Measurements from ENCODE around the gene ADORA2A. TPM values are rescaled to one million over a fixed set of nuclear protein-coding genes. Genes with fewer than 3 reads are reported as not detected.
A peak's percentile ranks its signal among the peaks of the same experiment; 100 is the strongest.

Gene ADORA2A
- total RNA-seq, 2 donors from 2014 or later, result 2.5 to 4.0 TPM

DNA sequence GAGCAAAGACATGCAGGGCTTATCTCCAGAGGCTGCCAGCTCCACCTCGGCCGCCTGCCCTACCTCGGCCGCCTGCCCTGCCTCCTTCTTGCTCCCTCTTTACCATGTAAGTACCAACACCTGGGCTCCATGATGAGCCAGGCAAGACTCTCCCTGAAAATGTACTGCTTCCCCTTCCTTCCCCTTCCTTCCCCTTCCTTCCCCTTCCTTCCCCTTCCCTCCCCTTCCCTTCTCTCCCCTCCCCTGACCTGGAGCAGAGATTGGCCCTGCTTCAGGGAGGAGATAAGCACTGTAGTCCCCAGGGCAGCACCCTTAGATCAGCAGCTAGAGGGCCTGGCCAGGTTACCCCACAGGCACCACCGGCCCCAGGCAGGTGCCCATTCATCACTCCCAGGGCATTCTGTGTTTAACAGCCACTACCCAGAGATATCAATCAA lies 25.4 kb upstream of the ADORA2A start:
- intact Hi-C loops (cut with DNase I, micrococcal nuclease), result no loop called here
- ATAC-seq (peak; percentile 18), DNase-seq (no peak)

DNA sequence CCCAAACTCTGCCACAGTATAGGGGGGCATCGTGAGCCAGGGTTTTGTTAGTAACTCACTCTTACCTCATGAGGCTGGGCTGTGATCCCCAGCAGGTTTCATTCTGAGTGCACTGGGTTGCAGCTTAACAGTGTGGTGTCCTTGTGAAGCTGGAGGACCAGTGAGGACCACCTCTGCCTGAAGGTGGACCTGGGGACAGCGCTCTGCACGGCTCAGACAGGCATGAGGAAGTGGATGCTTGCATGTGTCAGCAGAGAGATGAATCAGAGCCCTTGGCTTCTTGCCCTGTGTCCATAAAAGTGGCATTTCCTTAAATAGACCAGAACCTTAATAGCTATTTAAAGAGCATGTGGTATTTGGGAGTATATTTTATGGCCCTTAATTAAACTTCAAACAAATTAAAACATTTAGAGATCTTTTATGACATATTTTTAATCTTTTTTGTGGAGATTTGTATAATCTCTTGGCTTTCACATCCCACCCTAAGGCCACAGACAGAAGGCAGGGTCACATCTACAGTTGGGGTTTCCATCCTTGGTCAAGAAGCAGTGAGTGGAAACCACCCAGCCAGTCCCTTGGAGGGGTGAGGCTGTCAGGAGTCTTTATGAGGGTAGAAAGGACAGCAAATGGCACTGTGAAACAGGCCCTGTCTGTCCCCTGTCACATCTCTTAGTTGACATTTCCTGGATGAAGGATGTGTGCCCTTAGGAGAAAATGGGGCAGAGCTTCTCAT lies 24.8 kb upstream of the ADORA2A start:
- peak; percentile 87 to 94 for DNase-seq
- intact Hi-C loops (cut with DNase I, micrococcal nuclease), result no loop called here
- ATAC-seq, result peak; percentile 92

DNA sequence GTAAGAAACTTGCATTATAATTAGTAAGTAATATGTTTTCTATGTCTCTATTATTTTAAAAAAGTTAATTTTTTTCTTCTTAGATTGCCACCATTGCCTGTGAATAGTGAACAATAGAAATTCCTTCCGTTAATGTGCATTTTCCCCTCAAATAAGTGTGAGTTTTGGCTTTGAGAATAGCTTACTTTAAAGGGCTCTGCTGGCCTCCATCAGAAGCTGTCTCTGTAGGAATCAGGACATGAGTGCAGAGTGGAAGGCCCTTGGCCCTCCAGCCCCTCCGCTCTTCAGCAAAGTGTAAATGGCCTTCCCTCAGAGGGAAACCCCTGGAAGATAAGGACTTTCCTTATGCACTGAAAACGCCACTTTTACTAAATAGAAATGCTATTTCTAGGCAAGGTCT lies 24.1 kb upstream of the ADORA2A start:
- intact Hi-C loops (cut with DNase I, micrococcal nuclease), result no loop called here
- ATAC-seq, result no peak
- DNase-seq, result no peak

DNA sequence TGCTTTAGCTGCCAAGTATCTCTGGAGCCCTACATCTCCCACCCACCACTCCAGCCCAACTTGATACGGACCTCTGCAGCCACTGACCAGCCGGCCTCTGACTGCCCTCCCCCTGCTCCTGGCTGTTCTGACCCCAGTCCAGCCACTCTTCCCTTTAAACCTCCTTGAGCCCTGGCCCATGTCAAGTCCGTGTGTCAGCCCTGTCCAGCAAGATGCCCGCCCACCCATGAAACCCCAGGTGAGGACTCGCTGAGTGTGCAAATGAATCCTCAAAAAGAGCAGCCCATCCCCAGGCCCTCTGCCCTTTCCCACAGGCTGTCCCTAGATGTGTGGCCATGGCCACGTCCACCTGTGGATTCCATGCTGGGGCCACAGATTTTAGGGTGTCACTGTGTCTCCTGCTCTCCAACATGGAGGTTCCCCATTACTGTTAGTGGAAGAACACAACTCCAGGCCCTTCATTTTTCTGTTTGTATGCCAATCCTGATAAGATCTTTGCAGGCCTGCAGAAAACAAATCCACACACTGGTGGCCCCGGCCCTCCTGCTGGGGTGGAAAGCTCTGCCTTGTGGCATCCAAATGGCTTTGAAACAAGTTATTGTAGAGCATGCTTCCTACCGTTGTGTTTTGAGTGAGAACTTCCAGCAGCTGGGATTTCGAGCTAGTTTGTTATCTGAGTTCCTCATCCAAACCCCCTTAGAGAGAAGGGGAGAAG lies 22.7 kb upstream of the ADORA2A start:
- DNase-seq (no peak), ATAC-seq (no peak)
- intact Hi-C loops (cut with DNase I, micrococcal nuclease), result no loop called here

DNA sequence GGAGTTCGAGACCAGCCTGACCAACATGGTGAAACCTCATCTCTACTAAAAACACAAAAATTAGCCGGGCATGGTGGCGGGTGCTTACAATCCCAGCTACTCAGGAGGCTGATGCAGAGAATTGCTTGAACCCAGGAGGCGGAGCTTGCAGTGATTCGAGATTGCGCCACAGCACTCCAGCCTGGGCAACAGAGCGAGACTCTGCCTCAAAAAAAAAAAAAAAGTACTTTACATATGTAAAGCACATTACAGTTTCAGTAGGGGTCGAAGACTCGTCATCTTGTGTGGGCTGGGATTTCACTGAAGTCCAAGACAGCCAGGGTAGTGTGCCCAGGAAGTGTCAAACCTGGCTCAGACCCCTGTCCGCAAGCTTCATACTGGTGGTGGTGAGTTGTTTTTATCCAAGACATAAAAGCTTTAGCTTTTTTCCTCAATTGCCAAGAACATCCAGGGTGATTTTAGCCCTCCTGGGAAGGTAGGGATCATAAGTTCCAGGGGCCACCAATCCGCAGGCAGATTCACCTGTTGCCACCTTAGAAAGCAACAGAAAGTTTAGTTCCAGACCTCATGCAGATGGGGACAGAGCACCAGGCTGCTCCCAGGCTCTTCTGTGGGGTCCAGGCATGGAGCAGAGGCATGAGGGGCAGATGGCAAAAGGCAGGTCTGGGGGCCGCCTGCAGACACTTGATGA lies 21.6 kb upstream of the ADORA2A start:
- intact Hi-C loops (cut with DNase I, micrococcal nuclease), result no loop called here
- ATAC-seq (no peak), DNase-seq (no peak)

DNA sequence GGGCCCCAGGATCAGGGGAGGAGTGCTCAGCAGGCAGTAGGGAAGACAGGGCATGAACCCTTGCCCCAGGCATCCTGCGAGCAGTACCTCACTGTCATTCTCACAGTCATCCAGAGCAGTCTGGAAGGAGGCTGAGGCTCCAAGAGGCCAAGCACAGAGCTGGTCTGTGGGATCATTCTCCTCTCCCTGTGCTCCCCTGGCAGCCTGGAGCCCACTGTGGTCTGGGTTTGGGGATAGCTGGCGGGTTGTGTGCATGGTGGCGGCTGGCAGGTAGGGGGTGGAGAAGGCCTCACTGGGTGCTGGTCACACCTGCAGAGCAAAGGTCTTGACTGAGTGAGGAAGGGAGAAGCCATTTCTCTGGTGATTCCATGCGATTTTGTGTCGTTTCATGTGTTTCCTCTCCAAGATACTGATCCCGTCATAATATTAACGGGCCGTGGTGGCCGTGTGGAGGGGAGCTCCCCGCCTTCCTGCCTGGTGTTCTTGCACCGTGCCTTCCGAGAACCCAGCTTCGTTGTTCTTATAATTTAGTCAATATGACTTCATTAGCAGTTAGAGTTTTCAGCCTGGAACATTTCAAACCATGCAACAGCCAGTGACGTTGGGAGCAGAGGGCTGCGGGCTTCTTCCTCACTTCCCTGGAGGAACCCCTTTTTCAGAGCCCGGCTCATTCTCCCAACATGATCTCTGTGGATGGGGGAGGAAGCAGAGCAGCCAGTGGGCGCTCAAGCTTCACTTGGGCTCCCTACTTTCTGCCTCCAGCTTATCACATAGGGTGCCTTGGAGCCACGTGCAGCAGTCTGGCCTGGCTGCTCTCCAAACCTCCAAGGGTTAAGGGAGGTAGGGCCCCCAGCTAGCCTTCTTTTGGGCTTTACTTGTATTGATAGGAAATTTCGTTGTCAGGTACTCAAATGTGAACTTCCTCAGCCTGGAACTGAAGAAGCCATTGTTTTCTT lies 20.8 kb upstream of the ADORA2A start:
- DNase-seq, result no peak
- intact Hi-C loops (cut with DNase I, micrococcal nuclease), result no loop called here
- no peak for ATAC-seq

DNA sequence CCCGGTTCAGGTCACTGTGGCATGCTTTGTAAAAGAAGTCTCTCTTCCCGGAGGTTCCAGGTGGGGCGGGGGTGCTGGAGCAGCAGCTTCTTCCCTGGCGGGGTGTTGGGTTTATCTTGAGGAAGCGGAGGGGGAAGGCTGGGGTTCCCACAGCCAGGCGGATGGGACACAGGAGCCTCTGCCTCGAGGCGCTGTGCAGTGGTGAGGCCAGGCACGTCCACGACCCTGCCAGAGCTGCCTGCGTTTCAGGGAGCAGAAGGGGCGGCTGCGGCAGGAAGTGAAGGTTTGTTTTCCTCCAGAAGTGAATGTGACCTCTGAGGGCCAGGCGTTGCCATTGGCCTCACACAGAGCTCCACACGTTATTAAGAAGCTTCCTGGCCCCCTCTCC lies 20.1 kb upstream of the ADORA2A start:
- DNase-seq (no peak), ATAC-seq (no peak)
- intact Hi-C loops (cut with DNase I, micrococcal nuclease), result no loop called here

DNA sequence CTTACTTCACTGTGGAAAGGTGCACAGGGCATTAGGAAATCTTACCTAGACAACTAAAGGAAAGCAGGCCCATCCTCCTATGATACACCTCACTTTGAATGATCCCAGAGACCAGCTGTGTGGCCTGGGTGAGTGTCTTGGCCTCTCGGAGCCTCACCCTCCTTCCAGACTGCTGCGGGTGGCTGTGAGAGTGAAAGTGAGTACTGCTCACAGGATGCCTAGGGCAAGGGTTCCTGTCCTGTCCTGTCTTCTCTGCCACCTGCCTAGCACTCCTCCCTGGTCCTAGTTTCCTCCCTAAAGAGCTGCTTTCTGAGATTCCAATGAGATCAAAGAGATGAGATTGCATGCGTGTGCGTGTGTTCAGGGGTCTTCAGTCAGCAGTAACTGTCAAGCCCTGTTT lies 19.5 kb upstream of the ADORA2A start:
- intact Hi-C loops (cut with DNase I, micrococcal nuclease), result no loop called here
- ATAC-seq (no peak), DNase-seq (no peak)

DNA sequence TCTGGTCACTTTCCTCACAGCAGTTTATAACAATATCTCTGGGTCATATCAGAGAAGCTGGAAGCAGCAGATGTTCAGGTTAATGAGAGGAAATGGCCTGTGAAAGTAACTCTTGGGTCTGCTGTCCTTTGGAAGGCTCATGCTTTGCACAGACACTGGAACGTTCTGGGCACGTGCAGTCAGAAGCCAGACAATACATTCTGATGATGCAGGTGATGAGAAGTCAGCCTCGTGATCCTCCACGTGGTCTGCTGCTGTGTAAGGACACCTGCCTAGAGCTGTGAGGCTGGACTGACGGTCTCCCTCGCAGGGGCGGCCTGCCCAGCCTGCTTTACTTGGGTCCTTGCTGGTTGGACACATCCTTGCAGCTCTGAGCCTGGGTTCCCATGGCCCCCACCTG lies 18.8 kb upstream of the ADORA2A start:
- intact Hi-C loops (cut with DNase I, micrococcal nuclease), result no loop called here
- ATAC-seq (no peak), DNase-seq (no peak)

DNA sequence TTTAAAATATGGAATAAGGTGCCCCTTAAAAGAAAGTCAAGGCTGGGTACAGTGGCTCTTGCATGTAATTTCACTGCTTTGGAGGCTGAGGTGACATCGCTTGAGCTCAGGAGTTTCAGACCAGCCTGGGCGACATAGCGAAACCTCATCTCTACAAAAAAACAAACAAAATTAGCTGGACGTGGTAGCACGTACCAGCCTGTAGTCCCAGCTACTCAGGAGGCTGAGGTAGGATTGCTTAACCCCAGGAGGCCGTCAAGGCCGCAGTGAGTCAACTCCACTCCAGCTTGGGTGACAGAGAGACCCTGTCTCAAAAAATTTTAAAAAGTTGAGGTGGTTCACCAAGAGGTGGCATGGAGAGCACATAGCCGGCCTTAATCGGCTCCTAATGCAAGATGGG lies 17.7 kb upstream of the ADORA2A start:
- no peak for ATAC-seq
- intact Hi-C loops (cut with DNase I, micrococcal nuclease), result no loop called here
- no peak for DNase-seq

DNA sequence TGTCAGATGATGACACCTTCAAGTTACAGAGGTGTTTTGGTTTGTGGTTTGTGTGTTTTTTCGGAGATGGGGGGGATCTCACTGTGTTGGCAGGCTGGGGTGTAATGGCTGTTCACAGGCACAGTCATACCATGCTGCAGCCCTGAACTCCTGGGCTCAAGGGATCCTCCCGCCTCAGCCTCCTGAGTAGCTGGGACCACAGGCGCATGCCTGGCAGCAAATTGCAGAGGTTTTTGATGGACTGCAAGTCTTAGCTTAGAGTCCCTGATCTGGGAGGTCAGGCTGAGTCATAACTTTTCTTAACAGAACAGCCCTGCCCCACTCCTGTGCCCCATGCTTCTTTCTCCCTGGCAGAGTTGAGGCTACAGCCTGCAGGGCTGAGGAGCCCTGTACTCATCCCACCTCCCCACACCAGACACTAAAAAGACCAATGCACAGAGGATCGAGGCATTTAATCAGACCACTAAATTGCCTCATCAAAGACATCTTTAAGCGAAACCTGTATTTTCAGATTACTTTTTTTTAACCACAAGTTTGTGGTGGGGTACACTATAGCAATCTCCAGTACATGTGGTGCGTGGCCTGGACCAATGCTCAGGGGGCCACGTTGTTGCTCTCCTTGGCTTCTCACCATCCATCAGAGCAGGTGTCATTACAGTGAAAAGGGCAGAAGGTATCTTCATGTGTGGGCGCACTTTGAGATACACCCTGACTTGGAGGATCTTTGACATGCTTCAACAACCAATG lies 17.1 kb upstream of the ADORA2A start:
- DNase-seq (no peak), ATAC-seq (no peak)

DNA sequence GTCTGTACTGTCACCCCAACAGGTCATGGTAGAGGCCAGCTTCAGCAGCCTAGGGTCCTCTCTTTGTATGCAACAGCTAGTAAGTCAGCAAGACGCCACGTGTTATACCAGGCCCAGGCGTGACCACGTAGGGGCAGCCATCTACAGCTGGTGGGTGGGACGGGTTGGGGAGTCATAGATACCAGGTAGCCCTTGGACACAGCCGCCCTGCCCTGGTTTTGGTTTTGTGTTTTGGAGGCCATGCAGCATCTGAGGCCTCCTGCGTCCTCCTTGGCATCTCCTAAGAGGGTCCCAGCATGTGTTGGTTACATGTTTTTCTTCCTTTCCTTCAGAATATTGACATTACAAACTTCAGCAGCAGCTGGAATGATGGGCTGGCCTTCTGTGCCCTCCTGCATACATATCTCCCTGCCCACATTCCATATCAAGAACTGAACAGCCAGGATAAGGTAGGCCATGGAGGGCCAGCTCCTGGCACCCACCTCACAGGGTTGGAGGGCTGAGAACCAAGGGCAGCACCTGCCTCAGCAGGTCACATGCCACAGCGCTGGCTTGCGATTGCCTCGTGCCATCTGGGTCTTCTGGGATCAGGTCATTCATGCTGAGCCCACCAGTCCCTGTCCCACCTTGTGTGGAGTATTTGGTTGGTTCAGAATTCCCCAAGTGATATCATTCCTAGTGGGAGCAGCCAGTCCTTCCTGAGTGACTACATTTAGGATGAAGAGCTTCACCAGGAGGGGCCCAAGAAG lies 16.0 kb upstream of the ADORA2A start:
- intact Hi-C loops (cut with DNase I, micrococcal nuclease), result no loop called here
- ATAC-seq (no peak), DNase-seq (no peak)

More for the DNA sequence above, 17.1 kb upstream of the ADORA2A start:
- intact Hi-C loops (cut with DNase I, micrococcal nuclease), result no loop called here

DNA sequence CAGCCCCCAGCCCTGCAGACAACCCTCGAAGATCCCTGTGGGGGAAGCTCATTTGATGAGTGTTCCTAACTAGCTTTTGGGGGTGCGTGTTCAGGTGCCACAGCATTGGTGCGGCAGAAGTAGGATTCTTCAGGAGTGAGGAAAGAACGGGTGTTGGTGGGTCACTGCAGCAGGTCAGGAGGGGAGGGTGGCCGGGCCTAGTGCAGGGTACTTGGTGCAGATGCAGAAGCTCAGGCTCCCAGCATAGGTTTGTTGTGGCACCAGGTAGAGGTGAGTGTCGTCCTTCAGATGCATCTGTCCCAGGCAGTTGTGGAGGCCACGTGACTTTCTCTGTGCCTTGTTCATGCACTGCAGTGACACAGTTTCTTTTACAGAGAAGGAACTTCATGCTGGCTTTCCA lies 15.1 kb upstream of the ADORA2A start:
- DNase-seq (peak in 1 of 2 donors; percentile 21), ATAC-seq (no peak)
- intact Hi-C loops (cut with DNase I, micrococcal nuclease), result no loop called here

DNA sequence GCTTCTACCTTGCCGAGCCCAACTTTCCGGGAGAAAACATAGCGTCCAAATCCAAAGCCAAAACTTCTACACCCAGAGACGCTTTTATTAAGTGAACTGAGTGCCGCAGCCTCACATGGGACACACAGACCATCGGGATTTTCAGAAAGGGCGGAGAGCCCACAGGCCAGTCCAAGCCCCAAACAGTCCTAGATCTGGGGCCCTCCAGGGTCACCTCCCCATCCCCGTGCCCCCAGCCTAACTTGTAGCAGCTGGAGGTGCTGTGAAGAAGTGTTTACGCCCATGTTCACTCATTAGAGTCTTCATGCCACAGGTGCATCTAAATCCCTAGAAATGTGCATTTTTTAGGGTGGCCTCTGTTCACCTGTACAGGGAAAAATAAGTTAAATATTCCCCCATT lies 14.1 kb upstream of the ADORA2A start:
- intact Hi-C loops (cut with DNase I, micrococcal nuclease), result no loop called here
- ATAC-seq (no peak), DNase-seq (no peak)

DNA sequence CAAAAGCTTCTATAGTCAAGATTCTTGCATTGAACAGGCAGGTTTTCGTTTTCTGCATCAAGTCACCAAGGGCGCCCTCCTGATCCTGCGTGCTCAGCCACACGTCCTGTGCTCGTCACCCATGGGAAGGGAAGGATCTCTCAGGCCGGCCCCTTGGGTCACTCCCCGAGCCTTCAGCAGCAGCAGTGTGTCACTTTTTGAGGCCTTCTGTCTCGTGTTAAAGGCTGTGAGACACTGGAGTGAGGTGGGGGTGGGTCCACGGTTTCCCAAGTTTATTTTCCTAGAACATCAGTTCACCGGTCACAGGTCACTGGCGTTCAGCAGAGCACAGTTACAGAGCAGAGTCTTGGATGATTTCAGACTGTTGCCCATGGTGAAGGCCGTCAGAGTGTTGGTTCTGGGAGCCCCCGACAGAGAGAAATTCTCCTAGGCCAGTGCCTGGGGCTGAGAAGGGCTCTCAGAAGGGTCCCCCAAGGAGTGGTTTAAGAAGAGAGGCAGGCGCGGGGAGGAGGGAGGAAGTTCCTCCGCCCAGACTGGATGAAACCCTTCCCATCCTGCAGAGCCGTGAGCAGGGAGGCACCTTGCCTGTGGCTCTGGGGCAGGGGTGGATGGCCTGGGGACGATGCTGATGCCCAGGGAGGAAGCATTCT lies 13.5 kb upstream of the ADORA2A start:
- ATAC-seq (no peak), DNase-seq (no peak)
- intact Hi-C loops (cut with DNase I, micrococcal nuclease), result no loop called here

DNA sequence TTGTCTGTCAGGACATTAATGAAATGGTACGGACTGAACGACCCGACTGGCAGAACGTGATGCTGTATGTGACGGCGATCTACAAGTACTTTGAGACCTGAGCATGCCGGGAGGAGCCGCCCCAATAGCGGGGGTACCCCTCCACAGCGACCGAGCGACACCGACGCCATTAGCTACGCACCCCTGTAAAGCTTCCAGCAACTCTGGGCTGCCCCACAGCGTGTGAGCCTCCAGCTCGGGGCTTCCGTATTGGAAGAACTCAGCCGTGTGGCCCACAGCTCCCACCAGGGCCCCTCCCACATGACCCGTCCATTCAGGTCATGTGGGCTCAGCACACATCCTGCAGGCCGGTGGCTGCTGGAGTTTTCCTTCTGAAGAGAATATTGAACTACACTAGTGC lies 12.9 kb upstream of the ADORA2A start:
- DNase-seq (no peak), ATAC-seq (no peak)
- intact Hi-C loops (cut with DNase I, micrococcal nuclease), result no loop called here

All from left colon (tissue), 2 donors.